ENCODE measurements around the gene RAB30.

DNA sequence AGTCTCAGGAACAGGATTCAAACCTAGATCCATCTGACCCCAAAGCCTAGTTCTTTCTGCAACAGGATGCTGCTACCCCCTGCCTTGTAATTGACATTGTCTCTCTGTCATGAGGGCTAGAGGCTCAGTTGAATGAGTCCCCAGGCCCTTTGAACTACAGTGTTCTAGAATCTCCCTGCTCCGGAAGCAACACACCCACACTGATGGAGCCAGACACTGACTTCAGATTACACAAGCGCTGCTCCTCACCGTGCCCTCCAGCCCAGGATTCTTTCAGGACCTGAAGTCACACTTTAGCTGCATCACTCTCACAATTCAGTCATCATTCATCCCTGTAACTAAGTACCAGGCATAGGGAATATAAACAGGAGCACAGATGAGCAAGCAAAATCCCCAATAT, 69.6 kb downstream of the RAB30 start:
- TF ChIP-seq, protein P1, sequence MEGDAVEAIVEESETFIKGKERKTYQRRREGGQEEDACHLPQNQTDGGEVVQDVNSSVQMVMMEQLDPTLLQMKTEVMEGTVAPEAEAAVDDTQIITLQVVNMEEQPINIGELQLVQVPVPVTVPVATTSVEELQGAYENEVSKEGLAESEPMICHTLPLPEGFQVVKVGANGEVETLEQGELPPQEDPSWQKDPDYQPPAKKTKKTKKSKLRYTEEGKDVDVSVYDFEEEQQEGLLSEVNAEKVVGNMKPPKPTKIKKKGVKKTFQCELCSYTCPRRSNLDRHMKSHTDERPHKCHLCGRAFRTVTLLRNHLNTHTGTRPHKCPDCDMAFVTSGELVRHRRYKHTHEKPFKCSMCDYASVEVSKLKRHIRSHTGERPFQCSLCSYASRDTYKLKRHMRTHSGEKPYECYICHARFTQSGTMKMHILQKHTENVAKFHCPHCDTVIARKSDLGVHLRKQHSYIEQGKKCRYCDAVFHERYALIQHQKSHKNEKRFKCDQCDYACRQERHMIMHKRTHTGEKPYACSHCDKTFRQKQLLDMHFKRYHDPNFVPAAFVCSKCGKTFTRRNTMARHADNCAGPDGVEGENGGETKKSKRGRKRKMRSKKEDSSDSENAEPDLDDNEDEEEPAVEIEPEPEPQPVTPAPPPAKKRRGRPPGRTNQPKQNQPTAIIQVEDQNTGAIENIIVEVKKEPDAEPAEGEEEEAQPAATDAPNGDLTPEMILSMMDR (IDR thresholded peaks at IDR 0.05; ENCODE audit: poor library complexity) = no peak
- no peak for TF ChIP-seq EZH2 (IDR thresholded peaks at IDR 0.05; ENCODE audit: borderline replicate concordance)
- no peak for TF ChIP-seq EZH2phosphoT487 (IDR thresholded peaks at IDR 0.05; ENCODE audit: low read depth, severe bottlenecking, unreplicated experiment)

Measured in hepatocyte (in vitro differentiated cells).